HG03045 (cell line): ENCODE measurements around the gene MEI4.
"Not testable (repeated sequence)": the region's sequence is repeated elsewhere in the genome, so short reads cannot be mapped to it uniquely, and the experiment has no call there.

Experiments used
- ATAC-seq: cut with Tn5 transposase; IDR thresholded peaks from one replicate; pipeline ENCODE4 v1.9.1; 2021; ENCODE audit warnings: mild to moderate bottlenecking, moderate library complexity; ENCODE audit not compliant: unreplicated experiment

The MEI4 gene

GRCh38 chr6:77678048-77678447, 25.2 kb downstream of the MEI4 start:
- no peak for ATAC-seq

GRCh38 chr6:77683515-77683914, 30.7 kb downstream of the MEI4 start:
- no peak for ATAC-seq

- no peak for ATAC-seq
Measured at GRCh38 chr6:77686931-77687330, 34.1 kb downstream of the MEI4 start.

GRCh38 chr6:77688649-77689048, 35.8 kb downstream of the MEI4 start:
- no peak for ATAC-seq

- ATAC-seq: not testable (repeated sequence)
Measured at GRCh38 chr6:77700095-77700494, 47.3 kb downstream of the MEI4 start.

- ATAC-seq: no peak
Measured at GRCh38 chr6:77707603-77708002, 54.8 kb downstream of the MEI4 start.

GRCh38 chr6:77715588-77715987, 62.7 kb downstream of the MEI4 start:
- no peak for ATAC-seq

GRCh38 chr6:77716311-77716710, 63.5 kb downstream of the MEI4 start:
- no peak for ATAC-seq

GRCh38 chr6:77736010-77736409, 83.2 kb downstream of the MEI4 start:
- not testable (repeated sequence) for ATAC-seq

GRCh38 chr6:77740380-77740779, 87.5 kb downstream of the MEI4 start:
- ATAC-seq: no peak

GRCh38 chr6:77752156-77752555, 99.3 kb downstream of the MEI4 start:
- ATAC-seq: not testable (repeated sequence)

GRCh38 chr6:77762386-77762785, 109.5 kb downstream of the MEI4 start:
- ATAC-seq: no peak

GRCh38 chr6:77763124-77763523, 110.3 kb downstream of the MEI4 start:
- ATAC-seq: no peak

- no peak for ATAC-seq
Measured at GRCh38 chr6:77764364-77764763, 111.5 kb downstream of the MEI4 start.

- no peak for ATAC-seq
Measured at GRCh38 chr6:77773157-77773822, 120.5 kb downstream of the MEI4 start.

GRCh38 chr6:77774457-77774856, 121.6 kb downstream of the MEI4 start:
- no peak for ATAC-seq

- no peak for ATAC-seq
Measured at GRCh38 chr6:77776441-77776840, 123.6 kb downstream of the MEI4 start.

GRCh38 chr6:77778527-77778926, 125.7 kb downstream of the MEI4 start:
- ATAC-seq: no peak

- ATAC-seq: no peak
Measured at GRCh38 chr6:77786935-77787629, 134.2 kb downstream of the MEI4 start.

GRCh38 chr6:77796824-77797809, 144.3 kb downstream of the MEI4 start:
- no peak for ATAC-seq

- ATAC-seq: no peak
Measured at GRCh38 chr6:77812304-77812703, 159.5 kb downstream of the MEI4 start.
